ENCODE results near the gene RBM10. TPM values are rescaled to one million over a fixed set of nuclear protein-coding genes. Genes with fewer than 3 reads are reported as not detected.

RBM10 gene
- total RNA-seq, 2 donors from 2014 or later, result 48.3 to 50.6 TPM

GRCh38 chrX:47176101-47176740 is 31.2 kb downstream of the RBM10 start:
- Histone ChIP-seq H3K4me1 (ENCODE audit: control insufficient read depth, insufficient read depth, low read length) (no peaks in the 10 kb centered on the region), H3K36me3 (ENCODE audit: control insufficient read depth, insufficient read depth, low read length) (peaks cover 15% of the 10 kb centered on the region), H3K9ac (ENCODE audit: extremely low read depth, low read length, poor library complexity, severe bottlenecking) (no peak overlapping the region), H3K4me3 (ENCODE audit: low read length) (no peak overlapping the region), H3K27ac (ENCODE audit: low read depth, low read length) (no peak overlapping the region), H3K9me3 (ENCODE audit: control insufficient read depth, low read length) (no peaks in the 10 kb centered on the region), H3K27me3 (ENCODE audit: control insufficient read depth, insufficient read depth, low read length, poor library complexity, severe bottlenecking) (no peaks in the 10 kb centered on the region)
- Mint-ChIP-seq H3K4me3 (no peak overlapping the region), H3K9me3 (peaks cover 56% of the 10 kb centered on the region), H3K27me3 (ENCODE audit: insufficient read depth) (no peaks in the 10 kb centered on the region), H3K4me1 (no peaks in the 10 kb centered on the region), H3K36me3 (ENCODE audit: low read depth) (peaks cover 48% of the 10 kb centered on the region), H3K27ac (no peak overlapping the region)
- TF ChIP-seq CTCF (conservative IDR thresholded peaks at IDR 0.05), result no peak
- WGBS, 2 experiments (ENCODE audit: insufficient coverage in 1 of 2, insufficient read length in 1 of 2), result 89 to 93% methylated on average over 3 to 18 of the region's 23 CpGs
- peak; percentile 23 for DNase-seq

- no peak overlapping the region for H3K4me3 ChIP-seq (ENCODE audit: low read length)
- no peaks in the 10 kb centered on the region for H3K4me1 ChIP-seq (ENCODE audit: control insufficient read depth, insufficient read depth, low read length)
- 47 to 50% methylated on average over 2 of the region's 2 CpGs for WGBS, 2 experiments (ENCODE audit: insufficient coverage in 1 of 2, insufficient read length in 1 of 2)
- H3K36me3 ChIP-seq (ENCODE audit: control insufficient read depth, insufficient read depth, low read length), result peaks cover 12% of the 10 kb centered on the region
- H3K4me3 Mint-ChIP-seq, result no peak overlapping the region
- H3K27me3 ChIP-seq (ENCODE audit: control insufficient read depth, insufficient read depth, low read length, poor library complexity, severe bottlenecking), result no peaks in the 10 kb centered on the region
- no peaks in the 10 kb centered on the region for H3K27me3 Mint-ChIP-seq (ENCODE audit: insufficient read depth)
- no peak overlapping the region for H3K27ac ChIP-seq (ENCODE audit: low read depth, low read length)
- H3K9me3 ChIP-seq (ENCODE audit: control insufficient read depth, low read length), result no peaks in the 10 kb centered on the region
- no peak overlapping the region for H3K9ac ChIP-seq (ENCODE audit: extremely low read depth, low read length, poor library complexity, severe bottlenecking)
- H3K9me3 Mint-ChIP-seq, result peaks cover 56% of the 10 kb centered on the region
- no peak for TF ChIP-seq CTCF (conservative IDR thresholded peaks at IDR 0.05)
- H3K4me1 Mint-ChIP-seq, result no peaks in the 10 kb centered on the region
- H3K27ac Mint-ChIP-seq, result no peak overlapping the region
- peak; percentile 3 for DNase-seq
- peaks cover 52% of the 10 kb centered on the region for H3K36me3 Mint-ChIP-seq (ENCODE audit: low read depth)
These were observed 32.1 kb downstream of the RBM10 start for GRCh38 chrX:47177079-47177478.

- Histone ChIP-seq H3K9me3 (ENCODE audit: control insufficient read depth, low read length) (no peaks in the 10 kb centered on the region), H3K27me3 (ENCODE audit: control insufficient read depth, insufficient read depth, low read length, poor library complexity, severe bottlenecking) (no peaks in the 10 kb centered on the region), H3K9ac (ENCODE audit: extremely low read depth, low read length, poor library complexity, severe bottlenecking) (no peak overlapping the region), H3K27ac (ENCODE audit: low read depth, low read length) (no peak overlapping the region), H3K4me1 (ENCODE audit: control insufficient read depth, insufficient read depth, low read length) (no peaks in the 10 kb centered on the region), H3K4me3 (ENCODE audit: low read length) (no peak overlapping the region), H3K36me3 (ENCODE audit: control insufficient read depth, insufficient read depth, low read length) (peaks cover 15% of the 10 kb centered on the region)
- Mint-ChIP-seq H3K27ac (no peak overlapping the region), H3K4me3 (no peak overlapping the region), H3K27me3 (ENCODE audit: insufficient read depth) (no peaks in the 10 kb centered on the region), H3K9me3 (peaks cover 57% of the 10 kb centered on the region), H3K4me1 (no peaks in the 10 kb centered on the region), H3K36me3 (ENCODE audit: low read depth) (peaks cover 51% of the 10 kb centered on the region)
- DNase-seq, result peak; percentile 18
- no peak for TF ChIP-seq CTCF (conservative IDR thresholded peaks at IDR 0.05)
- WGBS, 2 experiments (ENCODE audit: insufficient coverage in 1 of 2, insufficient read length in 1 of 2), result 90 to 98% methylated on average over 2 to 5 of the region's 5 CpGs
These were observed 33.3 kb downstream of the RBM10 start for GRCh38 chrX:47178337-47178736.
